HEK293T (cell line): Measurements from ENCODE around the gene HADHB.

Experiments used
- CTCF ChIA-PET: fragments of 350-600 bp; formaldehyde crosslinking; extraction: SDS; loops from one replicate; lab custom pipeline; 2021; ENCODE audit warnings: antibody characterized with exemption, inconsistent platforms; lab: Yijun Ruan, JAX
- POLR2A ChIA-PET: fragments of 350-600 bp; formaldehyde crosslinking; extraction: SDS; loops from one replicate; lab custom pipeline; 2020; ENCODE audit warnings: antibody characterized with exemption, inconsistent platforms; lab: Yijun Ruan, JAX
- DNase-seq: peaks from one replicate; pipeline ENCODE4 v3.0.0; 2012; ENCODE audit warnings: mixed read lengths; ENCODE audit errors: extremely low spot score
- ARNT ChIP-seq: fragments of 450-650 bp; IDR thresholded peaks from 2 replicates; pipeline ENCODE4 v1.6.1; 2017; ENCODE audit warnings: mild to moderate bottlenecking
- BHLHE40 ChIP-seq: fragments of 450-650 bp; IDR thresholded peaks from 2 replicates; pipeline ENCODE4 v1.6.1; 2016; ENCODE audit warnings: mild to moderate bottlenecking, moderate library complexity, borderline replicate concordance
- CTBP1 ChIP-seq: fragments of 450-650 bp; IDR thresholded peaks from 2 replicates; pipeline ENCODE4 v1.6.1; 2016; ENCODE audit warnings: borderline replicate concordance
- ELF4 ChIP-seq: fragments of 450-650 bp; IDR thresholded peaks from 2 replicates; pipeline ENCODE4 v1.6.1; 2017; ENCODE audit warnings: antibody characterized with exemption
- FOXA1 ChIP-seq: fragments of 450-650 bp; IDR thresholded peaks from 2 replicates; pipeline ENCODE4 v1.6.1; 2016; ENCODE audit warnings: mild to moderate bottlenecking
- FOXK2 ChIP-seq: fragments of 450-650 bp; IDR thresholded peaks from 2 replicates; pipeline ENCODE4 v1.6.1; 2016; ENCODE audit warnings: mild to moderate bottlenecking
- FOXM1 ChIP-seq: fragments of 450-650 bp; IDR thresholded peaks from 2 replicates; pipeline ENCODE4 v1.6.1; 2017; ENCODE audit warnings: mild to moderate bottlenecking, borderline replicate concordance
- HDGF ChIP-seq: fragments of 450-650 bp; IDR thresholded peaks from 2 replicates; pipeline ENCODE4 v1.6.1; 2017; ENCODE audit warnings: antibody characterized with exemption, borderline replicate concordance
- L3MBTL2 ChIP-seq: fragments of 450-650 bp; conservative IDR thresholded peaks from 2 replicates; pipeline ENCODE4 v1.6.1; 2016; ENCODE audit warnings: mild to moderate bottlenecking
- LEF1 ChIP-seq: fragments of 450-650 bp; IDR thresholded peaks from 2 replicates; pipeline ENCODE4 v1.6.1; 2017; ENCODE audit warnings: mild to moderate bottlenecking, borderline replicate concordance
- NFRKB ChIP-seq: fragments of 450-650 bp; IDR thresholded peaks from 2 replicates; pipeline ENCODE4 v1.6.1; 2016; ENCODE audit warnings: mild to moderate bottlenecking, moderate library complexity
- SP1 ChIP-seq: fragments of 450-650 bp; IDR thresholded peaks from 2 replicates; pipeline ENCODE4 v1.6.1; 2017
- SUZ12 ChIP-seq: fragments of 450-650 bp; IDR thresholded peaks from 2 replicates; pipeline ENCODE4 v1.6.1; 2016; ENCODE audit warnings: mild to moderate bottlenecking
- TARDBP ChIP-seq: fragments of 450-650 bp; IDR thresholded peaks from 2 replicates; pipeline ENCODE4 v1.6.1; 2016
- ZNF384 ChIP-seq: fragments of 450-650 bp; IDR thresholded peaks from 2 replicates; pipeline ENCODE4 v1.6.1; 2016
- TF ChIP-seq, protein P1 (sequence below): fragments of 450-650 bp; IDR thresholded peaks from 2 replicates; pipeline ENCODE4 v1.6.1; 2016

Gene HADHB

GRCh38 chr2:26313446-26313845 is 68.7 kb downstream of the HADHB start:
- DNase-seq, result no peak
- TF ChIP-seq ZNF384 (no peak), SP1 (no peak), NFRKB (no peak), LEF1 (no peak), FOXK2 (no peak), ARNT (no peak), ELF4 (no peak), BHLHE40 (no peak), FOXM1 (no peak), TARDBP (no peak), CTBP1 (no peak), L3MBTL2 (no peak), HDGF (no peak)
- TF ChIP-seq, protein P1, sequence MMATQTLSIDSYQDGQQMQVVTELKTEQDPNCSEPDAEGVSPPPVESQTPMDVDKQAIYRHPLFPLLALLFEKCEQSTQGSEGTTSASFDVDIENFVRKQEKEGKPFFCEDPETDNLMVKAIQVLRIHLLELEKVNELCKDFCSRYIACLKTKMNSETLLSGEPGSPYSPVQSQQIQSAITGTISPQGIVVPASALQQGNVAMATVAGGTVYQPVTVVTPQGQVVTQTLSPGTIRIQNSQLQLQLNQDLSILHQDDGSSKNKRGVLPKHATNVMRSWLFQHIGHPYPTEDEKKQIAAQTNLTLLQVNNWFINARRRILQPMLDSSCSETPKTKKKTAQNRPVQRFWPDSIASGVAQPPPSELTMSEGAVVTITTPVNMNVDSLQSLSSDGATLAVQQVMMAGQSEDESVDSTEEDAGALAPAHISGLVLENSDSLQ, result no peak
- ChIA-PET POLR2A (no interaction called here), CTCF (no interaction called here)

GRCh38 chr2:26314243-26314642 is 69.5 kb downstream of the HADHB start:
- no peak for DNase-seq
- ChIA-PET CTCF (no interaction called here), POLR2A (interaction anchor here (1.1 kb wide), 1 partner anchor 190 kb away, joined by 3 read pairs; no protein-coding TSS in a partner anchor)
- TF ChIP-seq FOXA1 (no peak), SUZ12 (no peak), ARNT (no peak), HDGF (no peak), FOXK2 (no peak), LEF1 (no peak), L3MBTL2 (no peak), NFRKB (no peak), SP1 (no peak), ELF4 (no peak), TARDBP (no peak), FOXM1 (no peak), CTBP1 (no peak)
- TF ChIP-seq, protein P1, result no peak

GRCh38 chr2:26316041-26316440 is 71.3 kb downstream of the HADHB start:
- POLR2A ChIA-PET, result no interaction called here
- TF ChIP-seq FOXA1 (no peak), BHLHE40 (no peak), L3MBTL2 (no peak), SUZ12 (no peak), FOXK2 (no peak), TARDBP (no peak), LEF1 (no peak), NFRKB (no peak), ARNT (no peak), SP1 (no peak)
- TF ChIP-seq, protein P1, result no peak
- no peak for DNase-seq
- CTCF ChIA-PET, result interaction anchor here (0.5 kb wide), 1 partner anchor 1152 kb away, joined by 3 read pairs; no protein-coding TSS in a partner anchor

DNA sequence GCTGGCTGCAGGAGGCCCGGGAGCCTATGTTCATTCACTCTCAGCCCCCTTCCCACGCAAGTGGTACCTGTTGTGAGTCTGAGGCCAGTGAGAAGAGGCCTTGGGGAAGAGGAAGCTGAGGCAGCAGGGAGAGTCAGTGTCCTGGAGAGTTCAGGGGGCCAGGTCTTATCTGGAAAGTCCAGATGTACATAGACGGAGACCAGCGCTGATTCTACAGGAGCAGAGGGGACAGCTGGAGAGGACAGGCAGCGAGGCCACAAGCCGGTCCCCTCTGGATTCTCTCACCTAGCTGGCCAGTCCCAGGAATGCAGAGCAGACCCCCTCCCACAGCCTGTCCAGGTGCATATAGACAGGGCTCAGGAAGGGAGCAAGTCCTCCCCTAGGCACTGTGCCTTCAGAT is 72.1 kb downstream of the HADHB start:
- ChIA-PET POLR2A (no interaction called here), CTCF (interaction anchor here (0.7 kb wide), 2 partner anchors 14 to 19 kb away, joined by 3 read pairs; no protein-coding TSS in a partner anchor)
- TF ChIP-seq CTBP1 (no peak), L3MBTL2 (no peak), LEF1 (no peak), TARDBP (no peak), ELF4 (no peak), SUZ12 (no peak)
- no peak for DNase-seq

DNA sequence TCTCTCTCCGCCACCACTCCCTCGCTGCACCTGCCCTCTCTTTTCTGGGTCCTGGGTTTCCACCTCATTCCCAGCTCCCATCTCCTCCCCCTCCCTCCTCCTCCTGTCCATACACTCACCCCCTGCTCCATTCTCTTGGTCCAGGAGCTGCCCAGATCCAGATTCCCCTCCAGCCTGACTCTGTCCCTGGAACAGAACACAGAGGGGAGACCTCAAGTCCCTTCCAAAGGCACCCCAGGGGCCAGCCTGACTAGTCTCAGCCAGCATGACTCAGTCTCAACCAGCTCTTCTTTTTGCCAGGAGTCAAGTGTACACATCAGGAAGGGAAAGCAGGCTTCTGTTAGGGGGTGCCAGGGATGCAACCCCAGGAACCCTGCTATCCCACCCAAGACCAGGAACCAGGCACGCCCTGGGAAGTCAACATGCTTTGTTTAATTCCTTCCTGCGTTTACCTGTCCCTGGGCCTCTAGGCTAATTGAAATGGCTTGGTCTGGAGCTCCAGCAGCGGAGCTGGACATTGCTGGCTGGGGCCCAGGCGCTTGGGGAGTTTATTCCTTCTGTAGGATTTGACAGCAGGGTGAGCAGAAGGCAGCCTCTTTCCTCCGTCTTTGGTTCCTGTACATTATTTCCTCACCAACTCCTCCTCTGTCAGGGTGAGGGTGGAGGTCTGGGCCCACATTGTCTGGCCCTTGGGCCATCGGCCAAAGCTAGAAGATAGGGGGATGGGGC is 72.8 kb downstream of the HADHB start:
- no peak for DNase-seq
- CTCF ChIA-PET, result interaction anchor here (0.5 to 0.7 kb wide), 3 partner anchors 13 to 42 kb away, joined by 3 read pairs; no protein-coding TSS in a partner anchor
- TF ChIP-seq NFRKB, result no peak
- no peak for TF ChIP-seq HDGF
- no peak for TF ChIP-seq ARNT
- TF ChIP-seq FOXK2, result no peak
- TF ChIP-seq, protein P1, result no peak
- TF ChIP-seq TARDBP, result no peak
- TF ChIP-seq FOXA1, result no peak
- no peak for TF ChIP-seq L3MBTL2
- TF ChIP-seq BHLHE40, result no peak
- TF ChIP-seq LEF1, result no peak
- no peak for TF ChIP-seq ZNF384
- TF ChIP-seq SP1, result no peak
- no peak for TF ChIP-seq FOXM1
- TF ChIP-seq CTBP1, result no peak
- TF ChIP-seq SUZ12, result no peak
- no peak for TF ChIP-seq ELF4
- POLR2A ChIA-PET, result no interaction called here
